ENCODE data around the gene GSTM3.

- no peak for TF ChIP-seq CTCF (IDR thresholded peaks at IDR 0.05; ENCODE audit: insufficient read depth, low read depth, low read length)
- no peak for TF ChIP-seq EZH2 (IDR thresholded peaks at IDR 0.05; ENCODE audit: insufficient read depth, low read length)
These were observed 40.1 kb upstream of the GSTM3 start for GRCh38 chr1:109780982-109781381.

All from astrocyte (in vitro differentiated cells and primary cell).